WTC11 (cell line): ENCODE data around the gene RPIA. TPM values are rescaled to one million over a fixed set of nuclear protein-coding genes. Genes with fewer than 3 reads are reported as not detected.
A peak's percentile ranks its signal among the peaks of the same experiment; 100 is the strongest.

ENCODE experiments used
- ATAC-seq: fragments of 200-7000 bp; cut with Tn5 transposase; 2 replicates; pipeline ENCODE4 v1.10.0; 2021; ENCODE audit warnings: mild to moderate bottlenecking, moderate library complexity
- Bru-seq: library from RNA; stranded (reverse); fragments of 400-500 nt; gene quantifications from one replicate; lab custom pipeline; 2021; lab: Mats Ljungman, UMichigan
- CTCF ChIA-PET: fragments of 300-600 bp; sonication (Branson Sonifier 250); formaldehyde crosslinking; loops from one replicate; lab custom pipeline; 2021; ENCODE audit warnings: antibody characterized with exemption; lab: Charles Lee
- POLR2A ChIA-PET: fragments of 350-600 bp; sonication (Branson Sonifier 250); formaldehyde crosslinking; loops from one replicate; lab custom pipeline; 2021; ENCODE audit warnings: antibody characterized with exemption; lab: Charles Lee
- DNase-seq: peaks from one replicate; pipeline ENCODE4 v3.0.0; 2021; ENCODE audit warnings: low spot score
- H3K27ac Mint-ChIP-seq: 2 replicates; pipeline ENCODE4 v1.8.0; 2021; ENCODE audit warnings: mixed read lengths
- H3K27me3 Mint-ChIP-seq: 2 replicates; pipeline ENCODE4 v1.8.0; 2021; ENCODE audit warnings: low read depth, mild to moderate bottlenecking, moderate library complexity, mixed read lengths
- H3K36me3 Mint-ChIP-seq: 2 replicates; pipeline ENCODE4 v1.8.0; 2021; ENCODE audit warnings: mixed read lengths
- H3K4me1 Mint-ChIP-seq: 2 replicates; pipeline ENCODE4 v1.8.0; 2022; ENCODE audit warnings: mixed read lengths
- H3K4me3 Mint-ChIP-seq: 2 replicates; pipeline ENCODE4 v1.8.0; 2021; ENCODE audit warnings: mild to moderate bottlenecking, moderate library complexity, mixed read lengths
- H3K9me3 Mint-ChIP-seq: 2 replicates; pipeline ENCODE4 v1.8.0; 2021; ENCODE audit warnings: mixed read lengths
- ATF1 ChIP-seq: sonication (generic); formaldehyde crosslinking; IDR thresholded peaks from 2 replicates; pipeline ENCODE4 v1.8.1; 2023; ENCODE audit warnings: mild to moderate bottlenecking, moderate library complexity, missing genetic modification reagents
- E2F1 ChIP-seq: sonication (generic); formaldehyde crosslinking; IDR thresholded peaks from 2 replicates; pipeline ENCODE4 v1.8.0; 2022; ENCODE audit warnings: mild to moderate bottlenecking, missing genetic modification reagents
- FOXK1 ChIP-seq: sonication (generic); formaldehyde crosslinking; IDR thresholded peaks from 2 replicates; pipeline ENCODE4 v1.8.0; 2022; ENCODE audit warnings: mild to moderate bottlenecking, moderate library complexity, missing genetic modification reagents
- FOXP1 ChIP-seq: sonication (generic); formaldehyde crosslinking; IDR thresholded peaks from 2 replicates; pipeline ENCODE4 v1.8.0; 2022; ENCODE audit warnings: missing genetic modification reagents, mild to moderate bottlenecking, moderate library complexity, borderline replicate concordance
- GABPB1 ChIP-seq: sonication (generic); formaldehyde crosslinking; IDR thresholded peaks from 2 replicates; pipeline ENCODE4 v1.8.1; 2023; ENCODE audit warnings: mild to moderate bottlenecking, missing genetic modification reagents
- KAT7 ChIP-seq: sonication (generic); formaldehyde crosslinking; IDR thresholded peaks from 2 replicates; pipeline ENCODE4 v1.8.1; 2023; ENCODE audit warnings: missing genetic modification reagents, mild to moderate bottlenecking, borderline replicate concordance
- MAX ChIP-seq: sonication (generic); formaldehyde crosslinking; IDR thresholded peaks from 2 replicates; pipeline ENCODE4 v1.8.0; 2022; ENCODE audit warnings: mild to moderate bottlenecking, missing genetic modification reagents
- MYBL2 ChIP-seq: sonication (generic); formaldehyde crosslinking; IDR thresholded peaks from 2 replicates; pipeline ENCODE4 v1.8.1; 2023; ENCODE audit warnings: mild to moderate bottlenecking, moderate library complexity, missing genetic modification reagents
- NR1H2 ChIP-seq: sonication (generic); formaldehyde crosslinking; IDR thresholded peaks from 2 replicates; pipeline ENCODE4 v1.9.0; 2021; ENCODE audit warnings: mild to moderate bottlenecking, moderate library complexity, missing genetic modification reagents
- PRDM15 ChIP-seq: sonication (generic); formaldehyde crosslinking; IDR thresholded peaks from 2 replicates; pipeline ENCODE4 v1.8.0; 2022; ENCODE audit warnings: missing genetic modification reagents
- PRRX2 ChIP-seq: fragments of 250-450 bp; sonication (Bioruptor Pico); IDR thresholded peaks from 2 replicates; pipeline ENCODE4 v1.8.0; 2021; ENCODE audit warnings: mild to moderate bottlenecking
- SMAD4 ChIP-seq: sonication (generic); formaldehyde crosslinking; IDR thresholded peaks from 2 replicates; pipeline ENCODE4 v1.8.0; 2022; ENCODE audit warnings: mild to moderate bottlenecking, missing genetic modification reagents
- ZNF232 ChIP-seq: sonication (generic); formaldehyde crosslinking; IDR thresholded peaks from 2 replicates; pipeline ENCODE4 v1.8.0; 2022; ENCODE audit warnings: mild to moderate bottlenecking, missing genetic modification reagents
- ZNF396 ChIP-seq: fragments of 250-450 bp; sonication (Bioruptor Pico); IDR thresholded peaks from 2 replicates; pipeline ENCODE4 v1.8.0; 2021; ENCODE audit warnings: mild to moderate bottlenecking, moderate library complexity, borderline replicate concordance
- ZNF512 ChIP-seq: sonication (generic); formaldehyde crosslinking; IDR thresholded peaks from 2 replicates; pipeline ENCODE4 v1.8.1; 2022; ENCODE audit warnings: missing genetic modification reagents, borderline replicate concordance
- long read RNA-seq, 3 experiments: library from RNA in 1 of 3; library from capped mRNA in 1 of 3; library from polyadenylated mRNA in 1 of 3; unstranded in 2 of 3; stranded (forward) in 1 of 3; transcript quantifications; one replicate each; pipeline ENCODE4 v2.0.0, GENCODE V29; 2021
- total RNA-seq: library from RNA; stranded (reverse); gene quantifications from 3 replicates; pipeline ENCODE4 v1.2.3, GENCODE V29; 2021
- TF ChIP-seq, protein P1 (sequence below): fragments of 250-450 bp; sonication (Bioruptor Pico); IDR thresholded peaks from 2 replicates; pipeline ENCODE4 v1.9.0; 2021; ENCODE audit warnings: moderate library complexity, mild to moderate bottlenecking, inconsistent platforms, borderline replicate concordance
- TF ChIP-seq, protein P2 (sequence below): sonication (generic); formaldehyde crosslinking; IDR thresholded peaks from 2 replicates; pipeline ENCODE4 v1.8.1; 2023; ENCODE audit warnings: mild to moderate bottlenecking, moderate library complexity, missing genetic modification reagents
- TF ChIP-seq, protein P3 (sequence below): sonication (generic); formaldehyde crosslinking; IDR thresholded peaks from 2 replicates; pipeline ENCODE4 v1.8.1; 2022; ENCODE audit warnings: mild to moderate bottlenecking, missing genetic modification reagents, moderate library complexity, borderline replicate concordance
- TF ChIP-seq, protein P4 (sequence below): sonication (generic); formaldehyde crosslinking; IDR thresholded peaks from 2 replicates; pipeline ENCODE4 v1.8.1; 2023; ENCODE audit warnings: mild to moderate bottlenecking, missing genetic modification reagents
- TF ChIP-seq, protein P5 (sequence below): sonication (generic); formaldehyde crosslinking; IDR thresholded peaks from 2 replicates; pipeline ENCODE4 v1.8.1; 2023; ENCODE audit warnings: mild to moderate bottlenecking, missing genetic modification reagents, moderate library complexity

RPIA gene
- total RNA-seq (21.8 to 23.4 TPM (median 23.4 TPM) in 3 replicates), Bru-seq, nascent RNA (percentile 77 among the genes with signal in this experiment)
- long read RNA-seq, experiment 1, transcript RPIA-201 (9 exons, 1,848 nt): major isoform, 98 of 121 reads
- long read RNA-seq, experiment 1, partial matches to known transcripts: 5 of 121 reads
- long read RNA-seq, experiment 1, other reads (novel, unspliced or antisense): 18 of 121 reads
- long read RNA-seq, experiment 2, transcript RPIA-201 (9 exons, 1,848 nt): major isoform, 26 of 50 reads
- long read RNA-seq, experiment 2, partial matches to known transcripts: 6 of 50 reads
- long read RNA-seq, experiment 2, other reads (novel, unspliced or antisense): 18 of 50 reads
- long read RNA-seq, experiment 3, transcript RPIA-201 (9 exons, 1,848 nt): major isoform, 102 of 154 reads
- long read RNA-seq, experiment 3, partial matches to known transcripts: 44 of 154 reads
- long read RNA-seq, experiment 3, other reads (novel, unspliced or antisense): 8 of 154 reads

- Mint-ChIP-seq H3K36me3 (peaks cover 34% of the 10 kb centered on the region), H3K4me3 (peak within 1 kb of the TSS; percentile 93), H3K9me3 (peaks cover 39% of the 10 kb centered on the region), H3K4me1 (peaks cover 30% of the 10 kb centered on the region), H3K27me3 (peaks cover 20% of the 10 kb centered on the region), H3K27ac (peak within 1 kb of the TSS; percentile 96)
- ATAC-seq (peak; percentile 98), DNase-seq (peak; percentile 99)
- ChIA-PET POLR2A (no interaction called here), CTCF (interaction anchor here (0.6 to 2.8 kb wide), 11 partner anchors 10 to 1373 kb away, joined by 3 to 11 read pairs (median 4); no protein-coding TSS in a partner anchor)
- TF ChIP-seq ZNF512 (CRISPR knock-in tag) (no peak), GABPB1 (CRISPR knock-in tag) (peak; percentile 72; the same call in 1 of the 2 replicates), MAX (CRISPR knock-in tag) (peak; percentile 96), ZNF232 (CRISPR knock-in tag) (no peak), NR1H2 (CRISPR knock-in tag) (peak; percentile 91; the same call in 1 of the 2 replicates), E2F1 (CRISPR knock-in tag) (no peak; the same call in 1 of the 2 replicates), PRRX2 (no peak), ATF1 (CRISPR knock-in tag) (no peak), KAT7 (CRISPR knock-in tag) (peak; percentile 81; the same call in 1 of the 2 replicates), FOXP1 (CRISPR knock-in tag) (peak; percentile 94), FOXK1 (CRISPR knock-in tag) (peak; percentile 72; the same call in 1 of the 2 replicates), MYBL2 (peak; percentile 63; the same call in 1 of the 2 replicates), ZNF396 (CRISPR knock-in tag) (no peak), PRDM15 (no peak), SMAD4 (CRISPR knock-in tag) (peak; percentile 67; the same call in 1 of the 2 replicates)
- TF ChIP-seq, protein P1, sequence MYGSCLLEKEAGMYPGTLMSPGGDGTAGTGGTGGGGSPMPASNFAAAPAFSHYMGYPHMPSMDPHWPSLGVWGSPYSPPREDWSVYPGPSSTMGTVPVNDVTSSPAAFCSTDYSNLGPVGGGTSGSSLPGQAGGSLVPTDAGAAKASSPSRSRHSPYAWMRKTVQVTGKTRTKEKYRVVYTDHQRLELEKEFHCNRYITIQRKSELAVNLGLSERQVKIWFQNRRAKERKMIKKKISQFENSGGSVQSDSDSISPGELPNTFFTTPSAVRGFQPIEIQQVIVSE (CRISPR knock-in tag): no peak
- TF ChIP-seq, protein P2, sequence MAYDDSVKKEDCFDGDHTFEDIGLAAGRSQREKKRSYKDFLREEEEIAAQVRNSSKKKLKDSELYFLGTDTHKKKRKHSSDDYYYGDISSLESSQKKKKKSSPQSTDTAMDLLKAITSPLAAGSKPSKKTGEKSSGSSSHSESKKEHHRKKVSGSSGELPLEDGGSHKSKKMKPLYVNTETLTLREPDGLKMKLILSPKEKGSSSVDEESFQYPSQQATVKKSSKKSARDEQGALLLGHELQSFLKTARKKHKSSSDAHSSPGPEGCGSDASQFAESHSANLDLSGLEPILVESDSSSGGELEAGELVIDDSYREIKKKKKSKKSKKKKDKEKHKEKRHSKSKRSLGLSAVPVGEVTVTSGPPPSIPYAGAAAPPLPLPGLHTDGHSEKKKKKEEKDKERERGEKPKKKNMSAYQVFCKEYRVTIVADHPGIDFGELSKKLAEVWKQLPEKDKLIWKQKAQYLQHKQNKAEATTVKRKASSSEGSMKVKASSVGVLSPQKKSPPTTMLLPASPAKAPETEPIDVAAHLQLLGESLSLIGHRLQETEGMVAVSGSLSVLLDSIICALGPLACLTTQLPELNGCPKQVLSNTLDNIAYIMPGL (CRISPR knock-in tag): peak; percentile 71
- TF ChIP-seq, protein P3, sequence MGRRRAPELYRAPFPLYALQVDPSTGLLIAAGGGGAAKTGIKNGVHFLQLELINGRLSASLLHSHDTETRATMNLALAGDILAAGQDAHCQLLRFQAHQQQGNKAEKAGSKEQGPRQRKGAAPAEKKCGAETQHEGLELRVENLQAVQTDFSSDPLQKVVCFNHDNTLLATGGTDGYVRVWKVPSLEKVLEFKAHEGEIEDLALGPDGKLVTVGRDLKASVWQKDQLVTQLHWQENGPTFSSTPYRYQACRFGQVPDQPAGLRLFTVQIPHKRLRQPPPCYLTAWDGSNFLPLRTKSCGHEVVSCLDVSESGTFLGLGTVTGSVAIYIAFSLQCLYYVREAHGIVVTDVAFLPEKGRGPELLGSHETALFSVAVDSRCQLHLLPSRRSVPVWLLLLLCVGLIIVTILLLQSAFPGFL (CRISPR knock-in tag): peak; percentile 94
- TF ChIP-seq, protein P4, sequence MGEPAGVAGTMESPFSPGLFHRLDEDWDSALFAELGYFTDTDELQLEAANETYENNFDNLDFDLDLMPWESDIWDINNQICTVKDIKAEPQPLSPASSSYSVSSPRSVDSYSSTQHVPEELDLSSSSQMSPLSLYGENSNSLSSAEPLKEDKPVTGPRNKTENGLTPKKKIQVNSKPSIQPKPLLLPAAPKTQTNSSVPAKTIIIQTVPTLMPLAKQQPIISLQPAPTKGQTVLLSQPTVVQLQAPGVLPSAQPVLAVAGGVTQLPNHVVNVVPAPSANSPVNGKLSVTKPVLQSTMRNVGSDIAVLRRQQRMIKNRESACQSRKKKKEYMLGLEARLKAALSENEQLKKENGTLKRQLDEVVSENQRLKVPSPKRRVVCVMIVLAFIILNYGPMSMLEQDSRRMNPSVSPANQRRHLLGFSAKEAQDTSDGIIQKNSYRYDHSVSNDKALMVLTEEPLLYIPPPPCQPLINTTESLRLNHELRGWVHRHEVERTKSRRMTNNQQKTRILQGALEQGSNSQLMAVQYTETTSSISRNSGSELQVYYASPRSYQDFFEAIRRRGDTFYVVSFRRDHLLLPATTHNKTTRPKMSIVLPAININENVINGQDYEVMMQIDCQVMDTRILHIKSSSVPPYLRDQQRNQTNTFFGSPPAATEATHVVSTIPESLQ (CRISPR knock-in tag): peak; percentile 74; the same call in 1 of the 2 replicates
- TF ChIP-seq, protein P5, sequence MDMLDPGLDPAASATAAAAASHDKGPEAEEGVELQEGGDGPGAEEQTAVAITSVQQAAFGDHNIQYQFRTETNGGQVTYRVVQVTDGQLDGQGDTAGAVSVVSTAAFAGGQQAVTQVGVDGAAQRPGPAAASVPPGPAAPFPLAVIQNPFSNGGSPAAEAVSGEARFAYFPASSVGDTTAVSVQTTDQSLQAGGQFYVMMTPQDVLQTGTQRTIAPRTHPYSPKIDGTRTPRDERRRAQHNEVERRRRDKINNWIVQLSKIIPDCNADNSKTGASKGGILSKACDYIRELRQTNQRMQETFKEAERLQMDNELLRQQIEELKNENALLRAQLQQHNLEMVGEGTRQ (CRISPR knock-in tag): peak; percentile 35; the same call in 1 of the 2 replicates
These were observed at the start of gene RPIA for GRCh38 chr2:88691339-88692183. RPIA (plus strand) TSS chr2:88691673; CDS start chr2:88691699, 26 bp downstream.
